GM23338 (cell line): ENCODE results near the gene B4GALT3. TPM values are rescaled to one million over a fixed set of nuclear protein-coding genes. Genes with fewer than 3 reads are reported as not detected.
A peak's percentile ranks its signal among the peaks of the same experiment; 100 is the strongest.

Source experiments
- ATAC-seq: fragments of 200-7000 bp; cut with Tn5 transposase; 3 replicates; pipeline ENCODE4 v1.9.1; 2020
- DNase-seq: peaks from one replicate; pipeline ENCODE4 v3.0.0-alpha.2; 2015; ENCODE audit warnings: low spot score
- H2AFZ ChIP-seq: fragments of 200-600 bp; sonication (generic); 2 replicates; pipeline ENCODE4 v1.8.0; 2016; ENCODE audit warnings: antibody characterized with exemption, mild to moderate bottlenecking, moderate library complexity
- H3F3A ChIP-seq: fragments of 200-600 bp; sonication (generic); replicated peaks from 2 replicates; pipeline ENCODE4 v1.8.0; 2017; ENCODE audit warnings: antibody characterized with exemption, mixed run types, low read depth
- H3K27ac ChIP-seq: fragments of 200-600 bp; sonication (generic); 2 replicates; pipeline ENCODE4 v1.6.1; 2016; ENCODE audit warnings: low read depth
- H3K27me3 ChIP-seq: fragments of 200-600 bp; sonication (generic); 2 replicates; pipeline ENCODE4 v1.8.0; 2016; ENCODE audit warnings: mild to moderate bottlenecking, mixed run types, moderate library complexity; ENCODE audit not compliant: insufficient read depth
- H3K36me3 ChIP-seq: fragments of 200-600 bp; sonication (generic); 2 replicates; pipeline ENCODE4 v1.8.0; 2016; ENCODE audit warnings: mild to moderate bottlenecking; ENCODE audit not compliant: insufficient read depth
- H3K4me1 ChIP-seq: fragments of 200-600 bp; sonication (generic); 2 replicates; pipeline ENCODE4 v1.8.0; 2016; ENCODE audit warnings: mild to moderate bottlenecking, moderate library complexity; ENCODE audit not compliant: insufficient read depth
- H3K4me2 ChIP-seq: fragments of 200-600 bp; sonication (generic); 2 replicates; pipeline ENCODE4 v1.7.1; 2017; ENCODE audit warnings: mixed run types
- H3K4me3 ChIP-seq: fragments of 200-600 bp; sonication (generic); 2 replicates; pipeline ENCODE4 v1.6.1; 2016; ENCODE audit warnings: mixed run types
- H3K79me2 ChIP-seq: fragments of 200-600 bp; sonication (generic); replicated peaks from 2 replicates; pipeline ENCODE4 v1.8.0; 2017; ENCODE audit warnings: mild to moderate bottlenecking; ENCODE audit not compliant: insufficient read depth
- H3K9me2 ChIP-seq: fragments of 200-600 bp; sonication (generic); 2 replicates; pipeline ENCODE4 v1.8.0; 2017; ENCODE audit not compliant: insufficient read depth
- H4K20me1 ChIP-seq: fragments of 200-600 bp; sonication (generic); replicated peaks from 2 replicates; pipeline ENCODE4 v1.8.0; 2017; ENCODE audit warnings: mild to moderate bottlenecking; ENCODE audit not compliant: insufficient read depth
- H3K27ac Mint-ChIP-seq: 2 replicates; pipeline ENCODE4 v1.8.0; 2020; ENCODE audit warnings: inconsistent platforms, mild to moderate bottlenecking, moderate library complexity, mixed read lengths
- H3K27me3 Mint-ChIP-seq: 3 replicates; pipeline ENCODE4 v1.8.0; 2022; ENCODE audit warnings: low read depth, mild to moderate bottlenecking, moderate library complexity, mixed read lengths, inconsistent platforms; ENCODE audit not compliant: insufficient read depth, poor library complexity
- H3K36me3 Mint-ChIP-seq: 3 replicates; pipeline ENCODE4 v1.8.0; 2021; ENCODE audit warnings: low read depth, mild to moderate bottlenecking, inconsistent platforms, moderate library complexity, mixed read lengths
- H3K4me1 Mint-ChIP-seq: 3 replicates; pipeline ENCODE4 v1.8.0; 2020; ENCODE audit warnings: mild to moderate bottlenecking, inconsistent platforms, mixed read lengths
- H3K4me3 Mint-ChIP-seq: 3 replicates; pipeline ENCODE4 v1.8.0; 2021; ENCODE audit warnings: moderate library complexity, mild to moderate bottlenecking, inconsistent platforms, mixed read lengths
- H3K9me3 Mint-ChIP-seq: 3 replicates; pipeline ENCODE4 v1.8.0; 2020; ENCODE audit warnings: moderate library complexity, mild to moderate bottlenecking, inconsistent platforms, mixed read lengths
- CTCF ChIP-seq, 2 experiments: fragments of 200-600 bp in 1 of 2; sonication (generic) in 1 of 2; conservative IDR thresholded peaks; 2 replicates each; pipeline versions ENCODE4 v1.5.1 to v1.6.1; 2016 to 2017; ENCODE audit warnings: antibody characterized with exemption in 2 of 2, low read depth in 2 of 2, mild to moderate bottlenecking in 2 of 2, moderate library complexity in 1 of 2
- ETS1 ChIP-seq: IDR thresholded peaks from 2 replicates; pipeline ENCODE4 v1.6.1; 2016; ENCODE audit warnings: antibody characterized with exemption
- EZH2 ChIP-seq: fragments of 200-600 bp; sonication (generic); IDR thresholded peaks from one replicate; pipeline ENCODE4 v1.8.0; 2017; ENCODE audit warnings: antibody characterized with exemption, mild to moderate bottlenecking, low read depth; ENCODE audit not compliant: unreplicated experiment
- JUNB ChIP-seq: IDR thresholded peaks from one replicate; pipeline ENCODE4 v1.6.1; 2016; ENCODE audit warnings: antibody characterized with exemption; ENCODE audit not compliant: unreplicated experiment
- NANOG ChIP-seq: IDR thresholded peaks from 2 replicates; pipeline ENCODE4 v1.6.1; 2016; ENCODE audit warnings: antibody characterized with exemption, borderline replicate concordance
- REST ChIP-seq: IDR thresholded peaks from one replicate; pipeline ENCODE4 v1.6.1; 2018; ENCODE audit warnings: antibody characterized with exemption; ENCODE audit not compliant: unreplicated experiment
- STAT1 ChIP-seq: IDR thresholded peaks from one replicate; pipeline ENCODE4 v1.6.1; 2016; ENCODE audit warnings: antibody characterized with exemption; ENCODE audit not compliant: unreplicated experiment
- ZNF331 ChIP-seq: fragments of 250-450 bp; sonication (Bioruptor Pico); IDR thresholded peaks from 2 replicates; pipeline ENCODE4 v1.5.0; 2020; ENCODE audit warnings: low read depth, mild to moderate bottlenecking, moderate library complexity
- polyA plus RNA-seq: library from polyadenylated mRNA; unstranded; fragments of >200 nt; fragmentation: Nextera tagmentation; extraction: Ambion mirVana; gene quantifications from 2 replicates; pipeline ENCODE4 v1.2.1, GENCODE V29; 2016
- total RNA-seq: library from RNA; depleted of rRNA; stranded (reverse); fragments of >200 nt; shearing (Covaris generic); gene quantifications from 2 replicates; pipeline ENCODE4 v1.2.3, GENCODE V29; 2014

The B4GALT3 gene
- total and polyA plus RNA-seq, 2 experiments from 2014 or later = 24.2 to 35.8 TPM

GRCh38 chr1:161193561-161194235 is 16.4 kb upstream of the B4GALT3 start:
- Mint-ChIP-seq H3K27me3 (peaks cover 9% of the 10 kb centered on the region), H3K36me3 (peaks cover 11% of the 10 kb centered on the region; the same call in 2 of the 3 replicates), H3K4me3 (no peak overlapping the region), H3K9me3 (no peaks in the 10 kb centered on the region), H3K4me1 (peaks cover 32% of the 10 kb centered on the region), H3K27ac (no peak overlapping the region)
- H3K9me2 ChIP-seq = no peaks in the 10 kb centered on the region
- no peak overlapping the region for H3K27ac ChIP-seq
- no peaks in the 10 kb centered on the region for H3K27me3 ChIP-seq
- ATAC-seq (no peak), DNase-seq (no peak)
- TF ChIP-seq NANOG (no peak), CTCF (conservative IDR thresholded peaks at IDR 0.05; ENCODE audit: low read depth in 2 of 2) (peak in 1 of 2 experiments; percentile 36; a peak in 2 of 4 replicates), STAT1 (no peak), ETS1 (no peak)
- H3K36me3 ChIP-seq = no peaks in the 10 kb centered on the region
- no peak overlapping the region for H3K4me3 ChIP-seq
- H3K4me1 ChIP-seq = peaks cover 27% of the 10 kb centered on the region
- no peaks in the 10 kb centered on the region for H3K79me2 ChIP-seq
- H3F3A ChIP-seq = 0 out of 2 replicates have a peak, but pooled peaks cover 3% of the 10 kb centered on the region
- H2AFZ ChIP-seq = no peak overlapping the region
- no peaks in the 10 kb centered on the region for H4K20me1 ChIP-seq
- H3K4me2 ChIP-seq = no peak overlapping the region

- no peak overlapping the region for H3K27ac Mint-ChIP-seq
- H3K27me3 Mint-ChIP-seq = peaks cover 6% of the 10 kb centered on the region
- no peak overlapping the region; the same call in 2 of the 3 replicates for H3K4me3 Mint-ChIP-seq
- H2AFZ ChIP-seq = no peak overlapping the region
- no peaks in the 10 kb centered on the region for H3K27me3 ChIP-seq
- no peaks in the 10 kb centered on the region for H3K79me2 ChIP-seq
- H3K27ac ChIP-seq = no peak overlapping the region
- H3K9me3 Mint-ChIP-seq = no peaks in the 10 kb centered on the region
- H3F3A ChIP-seq = 0 out of 2 replicates have a peak, but pooled peaks cover 3% of the 10 kb centered on the region
- DNase-seq (peak; percentile 93), ATAC-seq (peak; percentile 76)
- H3K4me1 ChIP-seq = peaks cover 19% of the 10 kb centered on the region
- no peak overlapping the region for H3K4me3 ChIP-seq
- H3K4me1 Mint-ChIP-seq = peaks cover 25% of the 10 kb centered on the region
- no peak overlapping the region for H3K4me2 ChIP-seq
- H3K36me3 Mint-ChIP-seq = peaks cover 11% of the 10 kb centered on the region; the same call in 2 of the 3 replicates
- H4K20me1 ChIP-seq = no peaks in the 10 kb centered on the region
- H3K9me2 ChIP-seq = no peaks in the 10 kb centered on the region
- H3K36me3 ChIP-seq = no peaks in the 10 kb centered on the region
- TF ChIP-seq EZH2 = no peak
- TF ChIP-seq ZNF331 (CRISPR knock-in tag) = no peak
- TF ChIP-seq JUNB = no peak
- no peak for TF ChIP-seq REST
- TF ChIP-seq CTCF (conservative IDR thresholded peaks at IDR 0.05; ENCODE audit: low read depth in 2 of 2) = peak; percentile 88 to 94
These were observed 15.5 kb upstream of the B4GALT3 start for GRCh38 chr1:161192476-161193465.
